K562 (cell line): ENCODE results near the gene ASIC3. TPM values are rescaled to one million over a fixed set of nuclear protein-coding genes. Genes with fewer than 3 reads are reported as not detected.

ENCODE experiments used
- ELF2 ChIP-seq: fragments of 250-450 bp; sonication (Bioruptor Pico); IDR thresholded peaks from 2 replicates; pipeline ENCODE4 v1.5.0; 2021; ENCODE audit warnings: mild to moderate bottlenecking
- ESRRB ChIP-seq: fragments of 250-450 bp; sonication (Bioruptor Pico); IDR thresholded peaks from 2 replicates; pipeline ENCODE4 v1.5.0; 2020; ENCODE audit warnings: mild to moderate bottlenecking, moderate library complexity, borderline replicate concordance
- ETV6 ChIP-seq, 3 experiments: fragments of 150-350 bp in 1 of 3; sonication (generic) in 1 of 3; formaldehyde crosslinking in 1 of 3; IDR thresholded peaks; 2 replicates each; pipeline versions ENCODE4 v1.6.1 to v1.8.0; 2014 to 2022; ENCODE audit warnings: borderline replicate concordance in 2 of 3, low read depth in 2 of 3, antibody characterized with exemption in 1 of 3, low read length in 1 of 3, mild to moderate bottlenecking in 1 of 3, missing genetic modification reagents in 1 of 3
- FOXJ2 ChIP-seq: fragments of 200-800 bp; sonication (Bioruptor generic); IDR thresholded peaks from 2 replicates; pipeline ENCODE4 v1.6.1; 2016; ENCODE audit warnings: missing genetic modification characterization, missing compliant biosample characterization
- GATA2 ChIP-seq: sonication (generic); formaldehyde crosslinking; IDR thresholded peaks from 2 replicates; pipeline ENCODE4 v1.4.0; 2020; ENCODE audit warnings: mild to moderate bottlenecking, missing genetic modification reagents
- JUND ChIP-seq, 2 experiments: IDR thresholded peaks; 2 replicates in 1 of 2; 3 replicates in 1 of 2; pipeline ENCODE4 v1.6.1; 2011; ENCODE audit warnings: borderline replicate concordance in 2 of 2, low read depth in 2 of 2, low read length in 2 of 2, improper control_type of control experiment in 1 of 2, missing biosample characterization in 1 of 2, missing genetic modification characterization in 1 of 2, missing genetic modification reagents in 1 of 2
- MAZ ChIP-seq, 2 experiments: fragments of 450-650 bp in 1 of 2; sonication (generic) in 1 of 2; formaldehyde crosslinking; IDR thresholded peaks in 1 of 2; conservative IDR thresholded peaks in 1 of 2; 2 replicates each; pipeline versions ENCODE4 v1.4.0 to v1.5.0; 2020; ENCODE audit warnings: mild to moderate bottlenecking in 1 of 2, missing genetic modification reagents in 1 of 2
- MTF1 ChIP-seq: fragments of 250-450 bp; sonication (Bioruptor Pico); IDR thresholded peaks from 2 replicates; pipeline ENCODE4 v1.9.0; 2021; ENCODE audit warnings: moderate library complexity, mild to moderate bottlenecking, inconsistent platforms, borderline replicate concordance
- NFIX ChIP-seq: fragments of 250-450 bp; sonication (Bioruptor Pico); IDR thresholded peaks from 2 replicates; pipeline ENCODE4 v1.4.0; 2020; ENCODE audit warnings: low read depth, mild to moderate bottlenecking, moderate library complexity
- NFXL1 ChIP-seq: fragments of 450-650 bp; formaldehyde crosslinking; IDR thresholded peaks from 2 replicates; pipeline ENCODE4 v1.4.0; 2021; ENCODE audit warnings: mild to moderate bottlenecking
- RB1 ChIP-seq: fragments of 450-650 bp; IDR thresholded peaks from 2 replicates; pipeline ENCODE4 v1.6.1; 2017; ENCODE audit warnings: low read depth, mild to moderate bottlenecking
- TSC22D4 ChIP-seq: fragments of 450-650 bp; IDR thresholded peaks from 2 replicates; pipeline ENCODE4 v1.6.1; 2016; ENCODE audit warnings: missing genetic modification characterization, missing biosample characterization, control low read depth
- ZNF124 ChIP-seq: sonication (generic); formaldehyde crosslinking; IDR thresholded peaks from 2 replicates; pipeline ENCODE4 v1.8.1; 2022; ENCODE audit warnings: missing genetic modification reagents
- ZNF174 ChIP-seq: fragments of 250-450 bp; sonication (Bioruptor Pico); IDR thresholded peaks from 2 replicates; pipeline ENCODE4 v1.4.0; 2020; ENCODE audit warnings: mild to moderate bottlenecking
- ZNF197 ChIP-seq: fragments of 200-800 bp; sonication (Bioruptor generic); IDR thresholded peaks from 2 replicates; pipeline ENCODE4 v1.6.1; 2016; ENCODE audit warnings: low read depth, missing genetic modification characterization, missing compliant biosample characterization
- ZNF224 ChIP-seq: sonication (generic); formaldehyde crosslinking; IDR thresholded peaks from 2 replicates; pipeline ENCODE4 v1.8.0; 2022; ENCODE audit warnings: mild to moderate bottlenecking, missing genetic modification reagents
- ZNF24 ChIP-seq: fragments of 450-650 bp; IDR thresholded peaks from 2 replicates; pipeline ENCODE4 v1.6.1; 2016
- polyA plus RNA-seq, 8 experiments: library from polyadenylated mRNA; depleted of rRNA in 4 of 8; stranded (reverse) in 5 of 8; unstranded in 3 of 8; fragments of >200 nt; fragmentation: Nextera tagmentation in 2 of 8; fragmentation: Illumina TruSeq in 1 of 8; extraction: Ambion mirVana in 2 of 8; extraction: Trizol in 1 of 8; gene quantifications; 2 replicates each; pipeline versions ENCODE4 v1.2.1 to v1.2.3, GENCODE V29; 2011 to 2014; ENCODE audit warnings: inconsistent platforms in 1 of 8, missing spikeins in 1 of 8
- total RNA-seq, 7 experiments: library from RNA; depleted of rRNA in 6 of 7; stranded (reverse); fragments of >200 nt in 6 of 7; fragmentation: Illumina TruSeq in 2 of 7; extraction: Trizol in 2 of 7; gene quantifications; 2 replicates each; pipeline versions ENCODE4 v1.2.1 to v1.2.3, GENCODE V29; 2011 to 2021; ENCODE audit warnings: low replicate concordance in 1 of 7
- TF ChIP-seq, protein P1 (sequence below), 3 experiments: fragments of 200-800 bp in 1 of 3; sonication (Bioruptor generic) in 1 of 3; sonication (generic) in 1 of 3; formaldehyde crosslinking in 1 of 3; IDR thresholded peaks; 2 replicates each; pipeline versions ENCODE4 v1.6.1 to v1.8.0; 2016 to 2022; ENCODE audit warnings: mild to moderate bottlenecking in 2 of 3, missing compliant biosample characterization in 2 of 3, missing genetic modification characterization in 2 of 3, missing genetic modification reagents in 1 of 3
- TF ChIP-seq, protein P2 (sequence below), 2 experiments: fragments of 450-650 bp in 1 of 2; sonication (generic) in 1 of 2; formaldehyde crosslinking; conservative IDR thresholded peaks; 2 replicates each; pipeline versions ENCODE4 v1.4.0 to v1.8.1; 2020 to 2022; ENCODE audit warnings: mild to moderate bottlenecking in 1 of 2, missing genetic modification reagents in 1 of 2
- TF ChIP-seq, protein P3 (sequence below), 2 experiments: fragments of 450-650 bp in 1 of 2; IDR thresholded peaks; 2 replicates each; pipeline ENCODE4 v1.6.1; 2011 to 2017; ENCODE audit warnings: low read depth in 2 of 2, antibody characterized with exemption in 1 of 2, borderline replicate concordance in 1 of 2, low read length in 1 of 2, mild to moderate bottlenecking in 1 of 2, mixed read lengths in 1 of 2; ENCODE audit not compliant: control insufficient read depth in 1 of 2
- TF ChIP-seq, protein P4 (sequence below): fragments of 450-650 bp; formaldehyde crosslinking; conservative IDR thresholded peaks from 2 replicates; pipeline ENCODE4 v1.4.0; 2022; ENCODE audit warnings: mild to moderate bottlenecking, missing genetic modification characterization

Gene ASIC3
- total and polyA plus RNA-seq, 9 of the 15 experiments (the other 6 are each of a cell fraction or from before 2014, with no cell fraction given), result 0.11 to 5.0 (median 0.87) TPM

- TF ChIP-seq, protein P1, sequence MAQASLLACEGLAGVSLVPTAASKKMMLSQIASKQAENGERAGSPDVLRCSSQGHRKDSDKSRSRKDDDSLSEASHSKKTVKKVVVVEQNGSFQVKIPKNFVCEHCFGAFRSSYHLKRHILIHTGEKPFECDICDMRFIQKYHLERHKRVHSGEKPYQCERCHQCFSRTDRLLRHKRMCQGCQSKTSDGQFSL (CRISPR knock-in tag; IDR thresholded peaks at IDR 0.05), result no peak
- TF ChIP-seq, protein P1 (tag; IDR thresholded peaks at IDR 0.05), result no peak
- TF ChIP-seq ZNF124, result no peak
- no peak for TF ChIP-seq ZNF197 (CRISPR knock-in tag)
- no peak for TF ChIP-seq ETV6 (IDR thresholded peaks at IDR 0.05; ENCODE audit: borderline replicate concordance in 1 of 2, low read depth in 2 of 2, low read length in 1 of 2)
- no peak for TF ChIP-seq ETV6 (CRISPR knock-in tag; IDR thresholded peaks at IDR 0.05; ENCODE audit: borderline replicate concordance)
- no peak for TF ChIP-seq NFIX
- no peak for TF ChIP-seq ZNF174 (CRISPR knock-in tag)
- TF ChIP-seq MAZ (CRISPR knock-in tag; conservative IDR thresholded peaks at IDR 0.05 in 1 of 2, IDR thresholded peaks at IDR 0.05 in 1 of 2), result peak in 1 of 2 experiments; percentile 16; a peak in 1 of 4 replicates
- TF ChIP-seq JUND (IDR thresholded peaks at IDR 0.05; ENCODE audit: borderline replicate concordance, low read depth, low read length), result 0 out of 2 replicates have a peak, but pooled peaks have one; percentile 43
- TF ChIP-seq JUND (tag; IDR thresholded peaks at IDR 0.05; ENCODE audit: borderline replicate concordance, low read depth, low read length), result peak; percentile 52; the same call in 2 of the 3 replicates
- TF ChIP-seq ZNF24, result peak; percentile 59; the same call in 1 of the 2 replicates
- no peak for TF ChIP-seq FOXJ2 (tag)
- TF ChIP-seq NFXL1 (CRISPR knock-in tag), result no peak
- TF ChIP-seq MTF1, result no peak
- TF ChIP-seq ESRRB (CRISPR knock-in tag), result no peak
- no peak for TF ChIP-seq RB1
- no peak for TF ChIP-seq TSC22D4 (tag)
- TF ChIP-seq, protein P2, sequence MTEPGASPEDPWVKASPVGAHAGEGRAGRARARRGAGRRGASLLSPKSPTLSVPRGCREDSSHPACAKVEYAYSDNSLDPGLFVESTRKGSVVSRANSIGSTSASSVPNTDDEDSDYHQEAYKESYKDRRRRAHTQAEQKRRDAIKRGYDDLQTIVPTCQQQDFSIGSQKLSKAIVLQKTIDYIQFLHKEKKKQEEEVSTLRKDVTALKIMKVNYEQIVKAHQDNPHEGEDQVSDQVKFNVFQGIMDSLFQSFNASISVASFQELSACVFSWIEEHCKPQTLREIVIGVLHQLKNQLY (CRISPR knock-in tag; conservative IDR thresholded peaks at IDR 0.05), result no peak
- TF ChIP-seq ZNF224 (CRISPR knock-in tag), result no peak
- TF ChIP-seq, protein P3, sequence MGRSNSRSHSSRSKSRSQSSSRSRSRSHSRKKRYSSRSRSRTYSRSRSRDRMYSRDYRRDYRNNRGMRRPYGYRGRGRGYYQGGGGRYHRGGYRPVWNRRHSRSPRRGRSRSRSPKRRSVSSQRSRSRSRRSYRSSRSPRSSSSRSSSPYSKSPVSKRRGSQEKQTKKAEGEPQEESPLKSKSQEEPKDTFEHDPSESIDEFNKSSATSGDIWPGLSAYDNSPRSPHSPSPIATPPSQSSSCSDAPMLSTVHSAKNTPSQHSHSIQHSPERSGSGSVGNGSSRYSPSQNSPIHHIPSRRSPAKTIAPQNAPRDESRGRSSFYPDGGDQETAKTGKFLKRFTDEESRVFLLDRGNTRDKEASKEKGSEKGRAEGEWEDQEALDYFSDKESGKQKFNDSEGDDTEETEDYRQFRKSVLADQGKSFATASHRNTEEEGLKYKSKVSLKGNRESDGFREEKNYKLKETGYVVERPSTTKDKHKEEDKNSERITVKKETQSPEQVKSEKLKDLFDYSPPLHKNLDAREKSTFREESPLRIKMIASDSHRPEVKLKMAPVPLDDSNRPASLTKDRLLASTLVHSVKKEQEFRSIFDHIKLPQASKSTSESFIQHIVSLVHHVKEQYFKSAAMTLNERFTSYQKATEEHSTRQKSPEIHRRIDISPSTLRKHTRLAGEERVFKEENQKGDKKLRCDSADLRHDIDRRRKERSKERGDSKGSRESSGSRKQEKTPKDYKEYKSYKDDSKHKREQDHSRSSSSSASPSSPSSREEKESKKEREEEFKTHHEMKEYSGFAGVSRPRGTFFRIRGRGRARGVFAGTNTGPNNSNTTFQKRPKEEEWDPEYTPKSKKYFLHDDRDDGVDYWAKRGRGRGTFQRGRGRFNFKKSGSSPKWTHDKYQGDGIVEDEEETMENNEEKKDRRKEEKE (IDR thresholded peaks at IDR 0.05; ENCODE audit: borderline replicate concordance in 1 of 2, control insufficient read depth in 1 of 2, low read depth in 2 of 2, low read length in 1 of 2), result no peak
- no peak for TF ChIP-seq GATA2
- TF ChIP-seq, protein P4, sequence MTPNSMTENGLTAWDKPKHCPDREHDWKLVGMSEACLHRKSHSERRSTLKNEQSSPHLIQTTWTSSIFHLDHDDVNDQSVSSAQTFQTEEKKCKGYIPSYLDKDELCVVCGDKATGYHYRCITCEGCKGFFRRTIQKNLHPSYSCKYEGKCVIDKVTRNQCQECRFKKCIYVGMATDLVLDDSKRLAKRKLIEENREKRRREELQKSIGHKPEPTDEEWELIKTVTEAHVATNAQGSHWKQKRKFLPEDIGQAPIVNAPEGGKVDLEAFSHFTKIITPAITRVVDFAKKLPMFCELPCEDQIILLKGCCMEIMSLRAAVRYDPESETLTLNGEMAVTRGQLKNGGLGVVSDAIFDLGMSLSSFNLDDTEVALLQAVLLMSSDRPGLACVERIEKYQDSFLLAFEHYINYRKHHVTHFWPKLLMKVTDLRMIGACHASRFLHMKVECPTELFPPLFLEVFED, result no peak
- no peak for TF ChIP-seq ELF2 (CRISPR knock-in tag)
Observed at GRCh38 chr7:151003572-151003971, 44.8 kb upstream of the ASIC3 start (continued).
